ENCODE results near the gene CAPNS2.
A peak's percentile ranks its signal among the peaks of the same experiment; 100 is the strongest.

CAPNS2 gene

DNA sequence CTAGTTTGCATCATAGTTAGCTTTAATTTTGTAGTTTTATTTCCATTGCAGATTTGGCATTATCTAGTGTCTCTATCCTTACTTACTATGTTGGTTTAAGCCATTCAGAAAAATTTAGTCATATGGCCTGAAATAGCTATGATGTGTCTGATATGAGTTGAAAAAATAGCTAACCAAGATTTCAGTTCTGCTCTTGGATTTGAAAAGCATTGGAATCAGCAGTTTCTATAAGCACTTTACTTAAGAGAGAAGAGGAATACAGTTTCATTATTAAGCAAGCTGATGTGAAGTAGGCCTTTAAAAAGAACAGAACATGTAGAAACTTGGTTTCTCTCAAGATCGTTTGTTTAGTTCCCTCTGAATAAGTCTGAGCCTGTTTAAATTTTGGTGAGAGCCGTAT is 31.7 kb upstream of the CAPNS2 start:
- H3K4me3 ChIP-seq (ENCODE audit: low read length) = no peak overlapping the region
- no peak for DNase-seq (ENCODE audit: low read depth)
- TF ChIP-seq, protein P1, sequence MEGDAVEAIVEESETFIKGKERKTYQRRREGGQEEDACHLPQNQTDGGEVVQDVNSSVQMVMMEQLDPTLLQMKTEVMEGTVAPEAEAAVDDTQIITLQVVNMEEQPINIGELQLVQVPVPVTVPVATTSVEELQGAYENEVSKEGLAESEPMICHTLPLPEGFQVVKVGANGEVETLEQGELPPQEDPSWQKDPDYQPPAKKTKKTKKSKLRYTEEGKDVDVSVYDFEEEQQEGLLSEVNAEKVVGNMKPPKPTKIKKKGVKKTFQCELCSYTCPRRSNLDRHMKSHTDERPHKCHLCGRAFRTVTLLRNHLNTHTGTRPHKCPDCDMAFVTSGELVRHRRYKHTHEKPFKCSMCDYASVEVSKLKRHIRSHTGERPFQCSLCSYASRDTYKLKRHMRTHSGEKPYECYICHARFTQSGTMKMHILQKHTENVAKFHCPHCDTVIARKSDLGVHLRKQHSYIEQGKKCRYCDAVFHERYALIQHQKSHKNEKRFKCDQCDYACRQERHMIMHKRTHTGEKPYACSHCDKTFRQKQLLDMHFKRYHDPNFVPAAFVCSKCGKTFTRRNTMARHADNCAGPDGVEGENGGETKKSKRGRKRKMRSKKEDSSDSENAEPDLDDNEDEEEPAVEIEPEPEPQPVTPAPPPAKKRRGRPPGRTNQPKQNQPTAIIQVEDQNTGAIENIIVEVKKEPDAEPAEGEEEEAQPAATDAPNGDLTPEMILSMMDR (conservative IDR thresholded peaks at IDR 0.05; ENCODE audit: low read depth, low read length) = no peak

DNA sequence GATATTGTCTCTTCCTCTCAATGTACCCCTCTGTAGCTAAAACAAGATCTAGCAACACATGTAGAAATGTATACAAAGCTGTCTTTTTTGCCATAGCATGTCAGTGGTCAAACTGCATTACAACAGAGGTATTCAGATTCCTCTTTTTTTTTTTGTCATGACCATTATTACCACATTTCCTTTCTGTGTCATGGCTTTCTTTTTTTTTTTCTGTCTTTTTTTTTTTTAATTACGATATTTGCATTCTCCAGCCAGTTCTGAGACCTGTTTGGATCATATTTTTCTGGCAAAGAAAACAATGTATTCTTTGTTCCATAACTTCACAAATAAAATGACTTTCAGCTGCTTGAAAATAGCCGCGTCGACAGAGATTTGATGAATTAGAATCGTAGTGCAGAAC is 27.4 kb upstream of the CAPNS2 start:
- TF ChIP-seq, protein P1 (conservative IDR thresholded peaks at IDR 0.05; ENCODE audit: low read depth, low read length) = no peak
- no peak for DNase-seq (ENCODE audit: low read depth)
- H3K4me3 ChIP-seq (ENCODE audit: low read length) = no peak overlapping the region

DNA sequence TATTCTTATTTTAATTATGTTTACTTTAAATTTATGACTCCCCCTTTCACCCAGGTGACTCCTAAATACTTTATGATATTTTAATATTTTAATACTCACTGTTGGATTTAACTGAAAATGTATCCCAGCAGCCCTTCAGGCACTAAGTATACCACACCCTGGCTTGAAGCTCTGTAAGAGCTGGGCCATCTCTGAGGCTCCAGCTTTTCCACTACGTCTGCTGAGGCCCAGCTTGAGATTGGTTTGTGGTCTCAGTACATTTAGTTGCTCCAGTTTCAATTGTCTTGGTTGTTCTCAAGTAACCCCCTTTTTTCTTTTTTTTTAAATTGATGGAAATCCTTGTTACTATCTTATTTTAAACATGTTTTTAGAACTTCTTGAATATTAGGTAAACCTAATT is 27.0 kb upstream of the CAPNS2 start:
- no peak for DNase-seq (ENCODE audit: low read depth)
- no peak overlapping the region for H3K4me3 ChIP-seq (ENCODE audit: low read length)
- TF ChIP-seq, protein P1 (conservative IDR thresholded peaks at IDR 0.05; ENCODE audit: low read depth, low read length) = no peak

DNA sequence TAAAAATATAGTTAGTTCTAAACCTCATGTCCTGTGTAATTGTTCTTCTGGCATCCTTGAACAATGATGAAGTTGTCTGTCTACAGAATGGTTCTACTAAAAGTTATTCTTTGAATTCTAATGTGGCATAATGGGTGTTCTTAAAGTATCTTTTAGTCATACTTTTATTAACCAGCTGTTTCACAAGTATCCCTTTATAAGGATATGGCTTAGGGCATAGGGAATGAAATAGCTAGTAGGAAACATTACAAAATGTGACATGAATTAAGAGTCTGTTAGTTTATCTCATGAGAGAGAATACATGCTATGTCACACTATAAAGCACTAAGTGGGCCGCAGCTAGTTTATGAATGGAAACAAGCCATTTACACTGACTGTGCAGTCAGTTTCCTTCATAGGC is 26.3 kb upstream of the CAPNS2 start:
- H3K4me3 ChIP-seq (ENCODE audit: low read length) = no peak overlapping the region
- TF ChIP-seq, protein P1 (conservative IDR thresholded peaks at IDR 0.05; ENCODE audit: low read depth, low read length) = no peak
- no peak for DNase-seq (ENCODE audit: low read depth)

DNA sequence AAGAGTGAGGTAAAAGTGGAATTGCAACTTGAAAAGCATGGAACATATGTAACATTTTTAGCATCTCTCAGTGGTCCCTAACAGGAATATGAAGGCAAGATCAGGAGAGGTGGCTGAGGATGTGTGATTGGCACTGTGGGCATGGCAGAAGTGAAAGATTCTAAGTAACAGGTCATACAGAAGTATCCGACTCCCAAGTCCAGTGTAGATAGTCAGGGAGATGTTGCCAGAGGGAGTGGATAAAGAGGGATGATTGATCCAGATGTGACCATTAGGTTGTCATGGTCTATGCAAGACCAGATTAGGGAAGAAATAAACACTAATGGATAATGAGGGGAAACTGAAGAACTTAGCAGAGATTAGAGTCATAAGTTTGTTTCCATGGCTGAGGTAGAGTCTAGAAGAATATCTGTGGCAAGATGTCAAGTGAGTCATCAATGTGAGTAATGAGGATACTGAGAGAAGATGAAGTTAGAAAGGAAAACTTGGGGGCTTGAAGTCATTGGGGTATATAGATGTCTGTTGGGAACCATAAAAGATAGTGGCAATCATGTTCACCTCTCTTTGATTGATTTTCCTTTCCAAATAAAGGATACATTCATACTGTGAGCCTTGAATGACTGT is 23.9 kb upstream of the CAPNS2 start:
- TF ChIP-seq, protein P1 (conservative IDR thresholded peaks at IDR 0.05; ENCODE audit: low read depth, low read length) = no peak
- no peak for DNase-seq (ENCODE audit: low read depth)
- no peak overlapping the region for H3K4me3 ChIP-seq (ENCODE audit: low read length)

DNA sequence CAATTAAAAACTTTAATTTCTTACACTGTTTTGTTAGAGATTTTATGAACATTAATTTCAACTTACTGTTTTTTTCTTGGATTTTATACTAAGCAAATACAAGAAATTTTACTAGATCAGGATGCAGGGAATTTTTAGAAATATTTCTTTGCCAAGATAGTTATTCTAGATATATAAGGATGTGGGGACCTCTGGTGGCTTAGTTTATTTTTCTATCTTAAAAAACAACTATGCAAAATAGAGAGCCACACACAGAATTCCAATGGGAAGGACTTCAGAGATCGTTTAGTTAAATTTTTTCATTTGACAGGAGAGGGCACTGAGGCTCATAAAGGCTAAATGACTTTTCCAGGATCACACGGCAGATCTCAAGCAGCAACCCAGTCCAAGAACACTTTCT is 23.0 kb upstream of the CAPNS2 start:
- H3K4me3 ChIP-seq (ENCODE audit: low read length) = no peak overlapping the region
- DNase-seq (ENCODE audit: low read depth) = no peak
- TF ChIP-seq, protein P1 (conservative IDR thresholded peaks at IDR 0.05; ENCODE audit: low read depth, low read length) = peak; percentile 22

DNA sequence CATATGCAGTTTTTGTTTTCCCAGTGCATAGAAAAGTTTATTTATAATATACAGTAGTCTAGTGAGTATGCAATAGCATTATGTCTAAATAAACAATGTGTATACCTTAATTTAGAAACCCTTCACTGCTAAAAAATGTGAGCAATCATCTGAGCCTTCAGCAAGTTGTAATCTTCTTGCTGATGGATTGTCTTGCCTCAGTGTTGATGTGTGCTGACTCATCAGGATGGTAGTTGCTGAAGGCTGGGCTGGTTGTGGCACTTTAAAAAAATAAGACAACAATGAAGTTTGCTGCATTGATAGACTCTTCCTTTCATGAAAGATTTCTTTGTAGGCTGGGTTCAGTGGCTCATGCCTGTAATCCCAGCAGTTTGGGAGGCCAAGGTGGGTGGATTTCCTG is 13.9 kb upstream of the CAPNS2 start:
- H3K4me3 ChIP-seq (ENCODE audit: low read length) = no peak overlapping the region
- TF ChIP-seq, protein P1 (conservative IDR thresholded peaks at IDR 0.05; ENCODE audit: low read depth, low read length) = no peak
- DNase-seq (ENCODE audit: low read depth) = no peak

Data from retinal pigment epithelial cell (primary cell).